GM23338 (cell line): ENCODE measurements around the gene TSC2. TPM values are rescaled to one million over a fixed set of nuclear protein-coding genes. Genes with fewer than 3 reads are reported as not detected.

ENCODE experiments used
- ATAC-seq: fragments of 200-7000 bp; cut with Tn5 transposase; 3 replicates; pipeline ENCODE4 v1.9.1; 2020
- DNase-seq: peaks from one replicate; pipeline ENCODE4 v3.0.0-alpha.2; 2015; ENCODE audit warnings: low spot score
- H2AFZ ChIP-seq: fragments of 200-600 bp; sonication (generic); 2 replicates; pipeline ENCODE4 v1.8.0; 2016; ENCODE audit warnings: antibody characterized with exemption, mild to moderate bottlenecking, moderate library complexity
- H3F3A ChIP-seq: fragments of 200-600 bp; sonication (generic); replicated peaks from 2 replicates; pipeline ENCODE4 v1.8.0; 2017; ENCODE audit warnings: antibody characterized with exemption, mixed run types, low read depth
- H3K27ac ChIP-seq: fragments of 200-600 bp; sonication (generic); 2 replicates; pipeline ENCODE4 v1.6.1; 2016; ENCODE audit warnings: low read depth
- H3K27me3 ChIP-seq: fragments of 200-600 bp; sonication (generic); 2 replicates; pipeline ENCODE4 v1.8.0; 2016; ENCODE audit warnings: mild to moderate bottlenecking, mixed run types, moderate library complexity; ENCODE audit not compliant: insufficient read depth
- H3K36me3 ChIP-seq: fragments of 200-600 bp; sonication (generic); 2 replicates; pipeline ENCODE4 v1.8.0; 2016; ENCODE audit warnings: mild to moderate bottlenecking; ENCODE audit not compliant: insufficient read depth
- H3K4me1 ChIP-seq: fragments of 200-600 bp; sonication (generic); 2 replicates; pipeline ENCODE4 v1.8.0; 2016; ENCODE audit warnings: mild to moderate bottlenecking, moderate library complexity; ENCODE audit not compliant: insufficient read depth
- H3K4me2 ChIP-seq: fragments of 200-600 bp; sonication (generic); 2 replicates; pipeline ENCODE4 v1.7.1; 2017; ENCODE audit warnings: mixed run types
- H3K4me3 ChIP-seq: fragments of 200-600 bp; sonication (generic); 2 replicates; pipeline ENCODE4 v1.6.1; 2016; ENCODE audit warnings: mixed run types
- H3K79me2 ChIP-seq: fragments of 200-600 bp; sonication (generic); replicated peaks from 2 replicates; pipeline ENCODE4 v1.8.0; 2017; ENCODE audit warnings: mild to moderate bottlenecking; ENCODE audit not compliant: insufficient read depth
- H3K9me2 ChIP-seq: fragments of 200-600 bp; sonication (generic); 2 replicates; pipeline ENCODE4 v1.8.0; 2017; ENCODE audit not compliant: insufficient read depth
- H4K20me1 ChIP-seq: fragments of 200-600 bp; sonication (generic); replicated peaks from 2 replicates; pipeline ENCODE4 v1.8.0; 2017; ENCODE audit warnings: mild to moderate bottlenecking; ENCODE audit not compliant: insufficient read depth
- H3K27ac Mint-ChIP-seq: 2 replicates; pipeline ENCODE4 v1.8.0; 2020; ENCODE audit warnings: inconsistent platforms, mild to moderate bottlenecking, moderate library complexity, mixed read lengths
- H3K27me3 Mint-ChIP-seq: 3 replicates; pipeline ENCODE4 v1.8.0; 2022; ENCODE audit warnings: low read depth, mild to moderate bottlenecking, moderate library complexity, mixed read lengths, inconsistent platforms; ENCODE audit not compliant: insufficient read depth, poor library complexity
- H3K36me3 Mint-ChIP-seq: 3 replicates; pipeline ENCODE4 v1.8.0; 2021; ENCODE audit warnings: low read depth, mild to moderate bottlenecking, inconsistent platforms, moderate library complexity, mixed read lengths
- H3K4me1 Mint-ChIP-seq: 3 replicates; pipeline ENCODE4 v1.8.0; 2020; ENCODE audit warnings: mild to moderate bottlenecking, inconsistent platforms, mixed read lengths
- H3K4me3 Mint-ChIP-seq: 3 replicates; pipeline ENCODE4 v1.8.0; 2021; ENCODE audit warnings: moderate library complexity, mild to moderate bottlenecking, inconsistent platforms, mixed read lengths
- H3K9me3 Mint-ChIP-seq: 3 replicates; pipeline ENCODE4 v1.8.0; 2020; ENCODE audit warnings: moderate library complexity, mild to moderate bottlenecking, inconsistent platforms, mixed read lengths
- CREB1 ChIP-seq: fragments of 250-450 bp; sonication (Bioruptor Pico); IDR thresholded peaks from 2 replicates; pipeline ENCODE4 v1.5.0; 2020; ENCODE audit warnings: low read depth, mild to moderate bottlenecking, moderate library complexity
- ETS1 ChIP-seq: IDR thresholded peaks from 2 replicates; pipeline ENCODE4 v1.6.1; 2016; ENCODE audit warnings: antibody characterized with exemption
- EZH2 ChIP-seq: fragments of 200-600 bp; sonication (generic); IDR thresholded peaks from one replicate; pipeline ENCODE4 v1.8.0; 2017; ENCODE audit warnings: antibody characterized with exemption, mild to moderate bottlenecking, low read depth; ENCODE audit not compliant: unreplicated experiment
- EZH2phosphoT487 ChIP-seq: fragments of 200-600 bp; sonication (generic); IDR thresholded peaks from one replicate; pipeline ENCODE4 v1.8.1; 2018; ENCODE audit warnings: antibody characterized with exemption; ENCODE audit not compliant: unreplicated experiment
- JUNB ChIP-seq: IDR thresholded peaks from one replicate; pipeline ENCODE4 v1.6.1; 2016; ENCODE audit warnings: antibody characterized with exemption; ENCODE audit not compliant: unreplicated experiment
- NANOG ChIP-seq: IDR thresholded peaks from 2 replicates; pipeline ENCODE4 v1.6.1; 2016; ENCODE audit warnings: antibody characterized with exemption, borderline replicate concordance
- POLR2AphosphoS5 ChIP-seq: IDR thresholded peaks from 2 replicates; pipeline ENCODE4 v1.6.1; 2016; ENCODE audit warnings: antibody characterized with exemption, low read depth
- STAT1 ChIP-seq: IDR thresholded peaks from one replicate; pipeline ENCODE4 v1.6.1; 2016; ENCODE audit warnings: antibody characterized with exemption; ENCODE audit not compliant: unreplicated experiment
- ZNF114 ChIP-seq: fragments of 250-450 bp; sonication (Bioruptor Pico); IDR thresholded peaks from 2 replicates; pipeline ENCODE4 v1.5.0; 2020; ENCODE audit warnings: mild to moderate bottlenecking, moderate library complexity
- ZNF331 ChIP-seq: fragments of 250-450 bp; sonication (Bioruptor Pico); IDR thresholded peaks from 2 replicates; pipeline ENCODE4 v1.5.0; 2020; ENCODE audit warnings: low read depth, mild to moderate bottlenecking, moderate library complexity
- ZNF462 ChIP-seq: fragments of 250-450 bp; sonication (Bioruptor Pico); IDR thresholded peaks from 2 replicates; pipeline ENCODE4 v1.5.0; 2020; ENCODE audit warnings: mild to moderate bottlenecking, moderate library complexity
- polyA plus RNA-seq: library from polyadenylated mRNA; unstranded; fragments of >200 nt; fragmentation: Nextera tagmentation; extraction: Ambion mirVana; gene quantifications from 2 replicates; pipeline ENCODE4 v1.2.1, GENCODE V29; 2016
- total RNA-seq: library from RNA; depleted of rRNA; stranded (reverse); fragments of >200 nt; shearing (Covaris generic); gene quantifications from 2 replicates; pipeline ENCODE4 v1.2.3, GENCODE V29; 2014
- TF ChIP-seq, protein P1 (sequence below), 2 experiments: fragments of 200-600 bp in 1 of 2; sonication (generic) in 1 of 2; conservative IDR thresholded peaks; 2 replicates each; pipeline versions ENCODE4 v1.5.1 to v1.6.1; 2016 to 2017; ENCODE audit warnings: antibody characterized with exemption in 2 of 2, low read depth in 2 of 2, mild to moderate bottlenecking in 2 of 2, moderate library complexity in 1 of 2
- TF ChIP-seq, protein P2 (sequence below): IDR thresholded peaks from one replicate; pipeline ENCODE4 v1.6.1; 2018; ENCODE audit warnings: antibody characterized with exemption; ENCODE audit not compliant: unreplicated experiment

TSC2 gene
- total and polyA plus RNA-seq, 2 experiments from 2014 or later, result 40.5 to 93.0 TPM

DNA sequence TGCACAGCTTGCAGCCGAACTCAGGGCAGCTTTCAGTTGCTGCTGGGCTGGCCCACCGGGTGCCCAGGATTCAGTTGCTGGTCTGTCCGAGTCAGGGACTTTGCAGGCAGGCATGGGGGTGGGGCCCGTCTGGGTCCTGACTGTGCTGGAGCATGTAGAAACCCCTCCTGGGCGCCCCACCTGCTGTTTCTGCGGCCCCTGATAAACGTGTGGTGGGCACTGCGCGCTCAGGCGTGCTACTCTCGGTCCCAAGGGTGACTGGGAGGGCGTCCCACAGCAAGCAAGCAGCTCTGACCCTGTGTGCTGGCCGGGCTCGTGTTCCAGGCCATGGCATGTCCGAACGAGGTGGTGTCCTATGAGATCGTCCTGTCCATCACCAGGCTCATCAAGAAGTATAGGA, 12.6 kb downstream of the TSC2 start:
- Mint-ChIP-seq H3K4me3 (no peak overlapping the region), H3K27ac (no peak overlapping the region)
- no peaks in the 10 kb centered on the region for H3K79me2 ChIP-seq

More for the DNA sequence above, 12.6 kb downstream of the TSC2 start:
- Mint-ChIP-seq H3K36me3 (peaks cover 12% of the 10 kb centered on the region; the same call in 2 of the 3 replicates), H3K27me3 (peaks cover 12% of the 10 kb centered on the region), H3K9me3 (no peaks in the 10 kb centered on the region), H3K4me1 (no peaks in the 10 kb centered on the region)
- Histone ChIP-seq H3F3A (no peaks in the 10 kb centered on the region), H3K27ac (no peak overlapping the region), H3K4me3 (no peak overlapping the region), H4K20me1 (no peaks in the 10 kb centered on the region; the same call in 1 of the 2 replicates), H3K4me2 (no peak overlapping the region), H3K36me3 (no peaks in the 10 kb centered on the region), H3K4me1 (no peaks in the 10 kb centered on the region), H3K27me3 (no peaks in the 10 kb centered on the region), H2AFZ (no peak overlapping the region), H3K9me2 (no peaks in the 10 kb centered on the region)
- DNase-seq, result no peak
- no peak for ATAC-seq
- TF ChIP-seq EZH2phosphoT487 (no peak), ZNF114 (CRISPR knock-in tag) (no peak), ETS1 (no peak), POLR2AphosphoS5 (no peak), JUNB (no peak), ZNF462 (CRISPR knock-in tag) (no peak), ZNF331 (no peak), STAT1 (no peak), CREB1 (no peak), EZH2 (no peak), NANOG (no peak)
- TF ChIP-seq, protein P1, sequence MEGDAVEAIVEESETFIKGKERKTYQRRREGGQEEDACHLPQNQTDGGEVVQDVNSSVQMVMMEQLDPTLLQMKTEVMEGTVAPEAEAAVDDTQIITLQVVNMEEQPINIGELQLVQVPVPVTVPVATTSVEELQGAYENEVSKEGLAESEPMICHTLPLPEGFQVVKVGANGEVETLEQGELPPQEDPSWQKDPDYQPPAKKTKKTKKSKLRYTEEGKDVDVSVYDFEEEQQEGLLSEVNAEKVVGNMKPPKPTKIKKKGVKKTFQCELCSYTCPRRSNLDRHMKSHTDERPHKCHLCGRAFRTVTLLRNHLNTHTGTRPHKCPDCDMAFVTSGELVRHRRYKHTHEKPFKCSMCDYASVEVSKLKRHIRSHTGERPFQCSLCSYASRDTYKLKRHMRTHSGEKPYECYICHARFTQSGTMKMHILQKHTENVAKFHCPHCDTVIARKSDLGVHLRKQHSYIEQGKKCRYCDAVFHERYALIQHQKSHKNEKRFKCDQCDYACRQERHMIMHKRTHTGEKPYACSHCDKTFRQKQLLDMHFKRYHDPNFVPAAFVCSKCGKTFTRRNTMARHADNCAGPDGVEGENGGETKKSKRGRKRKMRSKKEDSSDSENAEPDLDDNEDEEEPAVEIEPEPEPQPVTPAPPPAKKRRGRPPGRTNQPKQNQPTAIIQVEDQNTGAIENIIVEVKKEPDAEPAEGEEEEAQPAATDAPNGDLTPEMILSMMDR (conservative IDR thresholded peaks at IDR 0.05; ENCODE audit: low read depth in 2 of 2), result no peak
- TF ChIP-seq, protein P2, sequence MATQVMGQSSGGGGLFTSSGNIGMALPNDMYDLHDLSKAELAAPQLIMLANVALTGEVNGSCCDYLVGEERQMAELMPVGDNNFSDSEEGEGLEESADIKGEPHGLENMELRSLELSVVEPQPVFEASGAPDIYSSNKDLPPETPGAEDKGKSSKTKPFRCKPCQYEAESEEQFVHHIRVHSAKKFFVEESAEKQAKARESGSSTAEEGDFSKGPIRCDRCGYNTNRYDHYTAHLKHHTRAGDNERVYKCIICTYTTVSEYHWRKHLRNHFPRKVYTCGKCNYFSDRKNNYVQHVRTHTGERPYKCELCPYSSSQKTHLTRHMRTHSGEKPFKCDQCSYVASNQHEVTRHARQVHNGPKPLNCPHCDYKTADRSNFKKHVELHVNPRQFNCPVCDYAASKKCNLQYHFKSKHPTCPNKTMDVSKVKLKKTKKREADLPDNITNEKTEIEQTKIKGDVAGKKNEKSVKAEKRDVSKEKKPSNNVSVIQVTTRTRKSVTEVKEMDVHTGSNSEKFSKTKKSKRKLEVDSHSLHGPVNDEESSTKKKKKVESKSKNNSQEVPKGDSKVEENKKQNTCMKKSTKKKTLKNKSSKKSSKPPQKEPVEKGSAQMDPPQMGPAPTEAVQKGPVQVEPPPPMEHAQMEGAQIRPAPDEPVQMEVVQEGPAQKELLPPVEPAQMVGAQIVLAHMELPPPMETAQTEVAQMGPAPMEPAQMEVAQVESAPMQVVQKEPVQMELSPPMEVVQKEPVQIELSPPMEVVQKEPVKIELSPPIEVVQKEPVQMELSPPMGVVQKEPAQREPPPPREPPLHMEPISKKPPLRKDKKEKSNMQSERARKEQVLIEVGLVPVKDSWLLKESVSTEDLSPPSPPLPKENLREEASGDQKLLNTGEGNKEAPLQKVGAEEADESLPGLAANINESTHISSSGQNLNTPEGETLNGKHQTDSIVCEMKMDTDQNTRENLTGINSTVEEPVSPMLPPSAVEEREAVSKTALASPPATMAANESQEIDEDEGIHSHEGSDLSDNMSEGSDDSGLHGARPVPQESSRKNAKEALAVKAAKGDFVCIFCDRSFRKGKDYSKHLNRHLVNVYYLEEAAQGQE, result no peak
